Endometrium (tissue), 2 donors: ENCODE measurements around the gene EFCAB7.
"Not testable (repeated sequence)": the region's sequence is repeated elsewhere in the genome, so short reads cannot be mapped to it uniquely, and the experiment has no call there.

Source experiments
- FAIRE-seq: peaks from 2 replicates; lab custom pipeline; 2012; peaks lifted over from hg19 to GRCh38; lab: Jason Lieb, UNC
- donor health status: control.
- donor health status: control.

EFCAB7 gene

DNA sequence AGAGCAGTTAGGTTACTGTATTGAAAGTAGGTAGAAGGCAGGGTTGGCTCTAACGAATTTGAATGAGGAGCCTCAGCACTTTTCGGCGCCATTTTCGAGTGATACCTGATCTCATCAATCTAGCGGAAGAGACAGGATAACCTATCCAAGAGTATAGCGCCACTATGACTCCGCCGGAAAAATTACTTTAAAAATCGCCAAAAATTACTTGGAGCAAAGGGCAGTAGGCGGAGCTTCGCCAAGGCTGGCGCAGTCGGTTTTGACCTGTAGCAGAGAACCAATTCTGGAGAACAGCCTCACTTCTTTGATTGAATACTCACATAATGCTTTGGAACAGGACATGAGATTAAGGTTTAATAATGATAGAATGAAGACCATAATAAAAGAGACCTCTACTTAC lies 25.6 kb downstream of the EFCAB7 start:
- no peak for FAIRE-seq

DNA sequence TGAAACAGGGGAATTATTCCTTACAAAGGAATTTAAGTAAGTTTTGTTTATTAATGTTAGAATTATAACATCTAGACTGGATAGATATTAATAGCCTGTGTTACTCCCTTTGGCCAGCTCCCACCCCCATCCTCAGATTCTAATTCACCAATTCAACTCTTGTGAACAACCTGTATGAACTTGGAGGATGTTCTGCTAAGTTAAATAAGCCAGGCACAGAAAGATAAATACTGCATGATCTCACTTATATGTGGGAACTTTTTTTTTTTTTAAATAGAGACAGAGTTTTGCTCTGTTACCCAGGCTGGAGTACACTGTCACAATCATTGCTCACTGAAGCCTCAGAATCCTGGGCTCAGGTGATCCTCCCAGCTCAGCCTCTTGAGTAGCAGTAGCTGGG lies 32.2 kb downstream of the EFCAB7 start:
- no peak for FAIRE-seq

DNA sequence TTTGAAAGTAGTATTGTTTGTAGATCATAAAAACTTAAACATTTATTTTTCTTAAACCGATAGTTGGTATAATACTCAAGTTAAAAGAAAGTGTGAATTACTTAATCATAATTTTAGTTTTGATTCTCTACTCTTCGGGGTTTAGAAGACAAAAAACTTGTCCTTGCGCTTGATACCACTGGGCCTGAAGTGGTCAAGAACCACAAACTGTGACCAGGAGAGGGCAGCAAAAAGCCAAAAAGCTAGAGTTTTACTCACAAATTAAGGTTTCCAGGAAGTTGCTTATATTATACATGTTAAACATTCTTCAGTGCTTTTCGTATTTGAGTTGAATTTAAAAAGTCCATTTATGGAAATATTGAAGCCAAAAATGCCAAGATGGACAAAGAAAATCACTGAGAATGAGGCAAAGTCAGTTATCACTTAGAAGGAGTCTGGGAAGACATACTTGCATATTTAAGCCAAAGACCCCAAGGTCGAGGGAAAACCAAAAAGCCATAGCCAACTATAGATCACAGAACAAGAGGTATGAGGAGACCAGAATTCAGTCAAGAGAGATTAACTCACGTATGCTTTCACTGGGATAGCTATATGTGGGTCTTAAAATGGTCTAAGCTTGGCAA lies 34.2 kb downstream of the EFCAB7 start:
- peak; percentile 12 for FAIRE-seq

DNA sequence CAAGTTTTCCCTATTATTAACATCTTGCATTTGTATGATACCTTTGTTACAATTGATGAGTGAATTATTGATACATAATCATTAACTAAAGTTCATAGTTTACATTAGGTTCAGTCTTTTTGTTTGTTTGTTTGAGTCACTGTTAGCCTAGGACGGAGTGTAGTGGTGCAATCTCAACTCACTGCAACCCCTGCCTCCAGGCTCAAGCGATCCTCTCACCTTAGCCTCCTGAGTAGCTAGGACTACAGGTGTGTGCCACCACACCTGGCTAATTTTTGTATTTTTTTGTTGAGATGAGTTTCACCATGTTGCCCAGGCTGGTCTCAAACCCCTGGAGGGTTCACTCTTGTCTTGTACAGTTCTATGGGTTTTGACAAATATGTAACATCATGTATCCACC lies 36.0 kb downstream of the EFCAB7 start:
- FAIRE-seq: no peak

DNA sequence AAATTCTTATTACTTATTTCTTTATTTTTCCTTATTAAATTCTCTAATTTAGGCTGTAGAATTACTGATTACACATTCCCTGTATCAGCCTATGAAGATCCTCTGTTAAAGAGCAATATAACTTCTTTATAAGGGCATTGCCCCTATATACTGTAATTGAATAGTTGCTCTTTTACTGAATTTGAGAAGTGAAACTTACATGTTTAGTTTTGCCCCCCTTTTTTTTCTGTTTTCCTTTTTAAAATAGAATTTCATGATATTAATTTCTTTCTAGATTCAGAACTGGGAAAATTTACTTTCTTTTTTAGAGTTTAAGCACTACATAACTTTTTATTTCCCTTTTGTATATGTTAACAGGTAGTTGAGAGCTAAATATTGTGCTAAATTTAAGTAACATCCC lies 40.4 kb downstream of the EFCAB7 start:
- no peak for FAIRE-seq

DNA sequence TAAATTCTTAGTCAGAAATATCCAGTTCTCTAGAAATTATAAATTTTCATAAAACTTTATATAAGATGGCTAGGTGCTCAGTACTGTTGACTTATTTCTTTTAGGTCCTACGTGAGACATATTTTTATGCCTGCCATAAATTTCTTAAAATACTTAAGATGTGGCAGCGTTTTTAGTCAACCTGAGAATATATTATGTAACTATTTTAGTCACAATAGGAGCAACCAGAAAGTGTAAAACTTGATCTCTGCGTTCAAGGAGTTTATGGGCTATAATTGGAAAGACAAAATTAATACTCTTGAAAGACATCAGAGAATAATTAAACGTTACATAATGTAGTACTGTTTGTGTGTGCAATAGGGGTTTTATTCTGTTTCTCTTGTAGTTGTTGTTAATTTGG lies 45.7 kb downstream of the EFCAB7 start:
- FAIRE-seq: no peak

DNA sequence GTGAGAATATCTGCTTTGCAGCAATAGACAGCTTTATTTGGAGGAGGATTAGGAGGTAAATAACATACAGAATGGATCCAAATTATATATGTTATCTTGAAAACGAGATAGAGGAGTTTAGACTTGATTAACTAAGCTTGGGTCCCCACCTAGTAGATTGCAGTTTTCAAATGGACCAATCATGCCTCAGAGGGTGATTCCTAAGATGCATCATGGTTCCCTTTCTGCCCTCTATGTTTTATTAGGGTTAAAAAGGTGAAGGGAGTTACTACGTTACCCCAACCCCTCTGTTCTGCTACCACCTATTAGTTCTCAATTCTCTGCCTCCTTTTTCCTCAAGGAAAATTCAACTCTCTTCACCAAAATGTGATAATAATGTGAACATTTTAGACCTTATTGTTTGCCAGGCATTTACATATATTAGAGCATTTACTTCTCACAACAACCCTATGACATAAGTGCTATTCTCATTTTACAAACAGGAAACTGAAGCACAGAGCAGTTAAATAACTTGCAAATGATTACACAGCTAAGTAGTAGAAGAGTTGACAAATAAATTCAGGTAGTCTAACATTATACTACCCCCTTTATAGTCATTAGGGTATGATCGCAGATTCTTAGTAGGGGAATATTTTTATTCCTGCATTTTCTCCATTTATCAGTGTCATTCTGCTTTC lies 46.5 kb downstream of the EFCAB7 start:
- FAIRE-seq: no peak

DNA sequence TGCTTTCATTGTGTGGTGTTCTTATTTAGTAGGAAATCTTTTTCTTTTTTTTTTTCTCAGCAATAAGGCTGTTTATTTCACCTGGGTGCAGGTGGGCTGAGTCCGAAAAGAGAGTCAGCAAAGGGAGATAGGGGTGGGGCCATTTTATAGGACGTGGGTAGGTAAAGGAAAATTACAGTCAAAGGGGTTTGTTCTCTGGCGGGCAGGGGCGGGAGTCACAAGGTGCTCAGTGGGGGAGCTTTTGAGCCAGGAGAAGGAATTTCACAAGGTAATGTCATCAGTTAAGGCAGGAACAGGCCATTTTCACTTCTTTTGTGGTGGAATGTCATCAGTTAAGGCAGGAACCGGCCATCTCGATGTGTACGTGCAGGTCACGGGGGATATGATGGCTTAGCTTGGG lies 49.4 kb downstream of the EFCAB7 start:
- FAIRE-seq: not testable (repeated sequence)

DNA sequence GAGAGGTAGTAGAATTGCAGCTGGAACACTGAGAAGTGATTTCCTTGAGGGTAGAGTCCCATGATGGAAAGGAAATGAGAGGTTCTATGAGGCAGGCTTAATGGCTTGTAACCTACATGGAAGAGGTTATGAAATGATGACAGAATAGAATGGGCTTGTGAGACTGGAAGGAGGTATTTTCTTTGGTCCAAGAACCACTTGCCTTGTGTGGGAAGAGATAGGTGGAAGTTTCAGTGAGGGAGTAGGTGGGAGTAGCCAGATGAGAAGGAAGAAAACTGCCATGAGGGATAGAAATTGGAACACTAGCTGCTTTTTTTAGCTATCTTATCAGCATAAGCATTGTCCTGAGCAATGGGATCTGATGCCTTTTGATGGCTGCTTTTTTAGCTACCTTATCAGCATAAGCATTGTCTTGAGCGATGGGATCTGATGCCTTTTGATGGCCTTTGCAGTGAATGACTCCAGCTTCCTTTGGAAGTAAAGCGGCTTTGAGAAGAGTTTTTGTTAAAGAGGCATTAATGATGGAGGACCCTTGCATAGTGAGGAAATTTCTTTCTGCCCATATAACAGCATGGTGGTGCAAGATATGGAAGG lies 51.0 kb downstream of the EFCAB7 start:
- not testable (repeated sequence) for FAIRE-seq

DNA sequence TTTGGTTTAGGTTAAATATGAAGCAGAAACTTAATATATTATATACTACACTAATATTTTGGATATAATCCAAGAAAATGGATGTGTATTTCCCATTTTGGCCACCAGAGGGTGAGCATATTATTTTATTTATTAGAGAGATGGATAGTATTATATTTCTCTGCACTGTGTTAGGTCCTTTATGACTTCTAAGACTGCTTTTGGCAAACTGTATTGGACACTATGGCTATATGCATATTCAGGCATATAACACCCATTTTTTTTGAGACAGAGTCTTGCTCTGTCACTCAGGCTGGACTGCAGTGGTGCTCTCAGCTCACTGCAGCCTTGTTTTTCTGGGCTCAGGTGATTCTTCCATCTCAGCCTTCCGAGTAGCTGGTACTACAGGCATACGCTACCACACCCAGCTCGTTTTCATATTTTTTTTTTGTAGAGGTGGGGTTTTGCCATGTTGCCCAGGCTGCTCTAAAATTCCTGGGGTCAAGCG lies 52.1 kb downstream of the EFCAB7 start:
- FAIRE-seq: no peak

DNA sequence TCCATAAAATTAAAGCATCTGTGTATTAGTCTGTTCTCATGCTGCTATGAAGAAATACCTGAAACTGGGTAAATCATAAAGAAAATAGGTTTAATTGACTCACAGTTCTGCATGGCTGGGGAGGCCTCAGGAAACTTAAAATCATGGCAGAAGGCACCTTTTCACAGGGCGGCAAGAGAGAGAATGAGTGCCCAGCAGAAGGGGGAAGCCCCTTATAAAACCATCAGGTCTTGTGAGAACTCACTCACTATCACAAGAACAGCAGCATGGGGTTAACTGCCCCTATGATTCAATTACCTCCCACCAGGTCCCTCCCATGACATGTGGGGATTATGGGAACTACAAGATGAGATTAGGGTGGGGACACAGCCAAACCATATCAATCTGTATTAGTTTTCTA lies 63.0 kb downstream of the EFCAB7 start:
- not testable (repeated sequence) for FAIRE-seq

DNA sequence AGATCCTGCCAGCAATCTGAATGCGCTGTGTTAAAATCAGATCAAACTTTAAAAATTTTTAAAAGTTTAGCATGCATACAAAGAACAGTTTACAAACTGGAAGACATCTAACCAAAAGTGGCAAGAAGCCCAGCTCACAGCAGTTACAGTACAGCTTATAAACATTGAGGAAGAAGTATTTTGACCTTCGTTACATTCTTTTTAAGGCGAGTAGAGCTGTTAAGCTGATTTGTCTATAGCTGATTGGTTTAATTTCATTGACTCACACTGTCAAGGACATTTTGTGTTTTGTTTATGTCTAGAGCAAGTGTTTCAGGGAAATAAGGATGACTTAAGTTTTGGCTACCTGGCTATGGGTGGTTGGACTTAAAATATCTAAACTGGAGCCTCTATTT lies 66.8 kb downstream of the EFCAB7 start:
- no peak for FAIRE-seq

DNA sequence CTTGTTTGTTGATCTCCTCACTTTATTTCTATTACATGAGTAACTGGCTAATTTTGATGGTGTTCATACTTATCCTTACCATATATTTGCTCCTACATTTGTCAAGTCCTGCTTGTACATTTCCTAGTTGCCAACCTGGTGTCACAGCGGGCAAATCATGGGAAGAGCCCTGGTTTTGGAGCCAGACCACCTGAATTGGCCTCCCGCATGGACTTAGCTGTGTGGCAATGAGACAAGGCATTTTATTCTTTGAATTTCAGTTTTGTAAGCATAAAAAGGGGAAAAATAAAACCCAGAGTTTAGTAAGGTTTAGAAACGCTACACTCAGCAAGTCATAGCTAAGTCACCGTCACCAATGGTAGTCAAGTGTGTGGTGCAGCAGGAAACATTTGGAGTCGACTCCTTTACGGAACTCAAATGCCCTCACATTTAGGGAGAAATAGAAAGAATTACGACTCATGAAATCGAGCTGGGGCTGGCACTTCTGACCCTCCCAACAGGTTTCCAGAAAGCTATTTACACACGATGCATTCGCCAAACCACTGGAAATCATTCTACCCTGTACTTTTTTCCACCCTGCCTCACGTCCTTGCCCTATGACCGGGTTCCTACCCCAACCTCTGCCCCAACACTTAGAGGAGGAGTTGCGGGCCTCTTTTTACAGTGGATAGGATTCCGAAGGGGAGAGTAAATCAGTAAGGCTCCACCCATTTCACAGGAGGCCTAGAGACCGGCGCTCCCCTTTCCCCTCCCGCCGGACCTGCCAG lies 69.4 kb downstream of the EFCAB7 start:
- no peak for FAIRE-seq

DNA sequence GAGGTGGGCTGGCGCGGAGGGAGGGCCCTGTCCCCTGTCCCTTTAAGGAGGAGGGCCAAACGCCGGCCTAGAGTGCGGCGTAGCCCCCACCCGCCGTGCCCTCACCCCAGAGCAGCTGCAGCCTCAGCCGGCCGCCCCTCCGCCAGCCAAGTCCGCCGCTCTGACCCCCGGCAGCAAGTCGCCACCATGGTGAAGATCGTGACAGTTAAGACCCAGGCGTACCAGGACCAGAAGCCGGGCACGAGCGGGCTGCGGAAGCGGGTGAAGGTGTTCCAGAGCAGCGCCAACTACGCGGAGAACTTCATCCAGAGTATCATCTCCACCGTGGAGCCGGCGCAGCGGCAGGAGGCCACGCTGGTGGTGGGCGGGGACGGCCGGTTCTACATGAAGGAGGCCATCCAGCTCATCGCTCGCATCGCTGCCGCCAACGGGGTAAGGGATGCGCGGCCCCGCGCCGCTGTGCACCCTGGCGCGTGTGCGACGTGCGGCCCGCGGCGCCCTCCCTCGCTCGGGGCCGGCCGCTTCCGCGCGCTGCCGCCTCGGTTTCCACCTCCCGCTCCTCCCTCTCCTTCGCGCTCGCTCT lies 70.1 kb downstream of the EFCAB7 start, which contains the start of gene PGM1:
PGM1 (plus strand) TSS at position 109 of the 583 bp plus-strand sequence; CDS start at position 187, 78 bp downstream.
- no peak for FAIRE-seq

DNA sequence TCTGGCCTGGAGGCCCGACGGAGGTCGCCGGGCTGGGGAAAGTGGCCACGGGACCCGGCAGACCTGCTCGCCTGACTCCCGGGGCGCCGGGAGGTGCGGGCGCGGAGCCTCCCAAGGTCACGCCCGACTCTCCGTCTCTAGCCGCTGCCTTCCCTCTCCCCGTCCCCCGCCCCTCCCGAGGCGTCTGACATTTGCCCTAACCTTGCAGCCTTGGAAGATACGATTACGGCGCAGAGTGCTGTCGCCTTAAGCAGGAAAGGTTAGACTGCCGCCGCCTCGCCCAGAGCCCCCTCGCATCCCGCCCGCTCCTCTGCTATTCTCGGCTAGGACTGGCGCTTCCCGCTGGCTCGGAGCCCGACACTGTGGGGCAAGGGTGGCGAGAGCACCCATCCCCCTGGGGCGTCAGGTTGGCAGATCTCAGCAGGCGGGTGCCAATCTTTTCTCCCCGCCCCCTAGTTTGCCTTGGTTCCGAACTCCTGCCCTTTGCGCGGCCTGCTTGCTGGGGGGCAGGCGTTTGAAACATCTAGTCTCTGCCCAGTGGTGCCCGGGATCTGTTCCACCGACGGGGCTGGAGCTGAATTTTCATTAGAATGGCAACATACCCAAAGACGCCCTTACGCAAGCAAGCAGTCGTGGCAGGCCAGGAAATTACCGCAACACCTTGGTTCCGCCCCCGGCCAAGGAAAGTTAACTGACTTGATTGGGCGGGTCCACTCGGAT lies 70.7 kb downstream of the EFCAB7 start:
- no peak for FAIRE-seq

DNA sequence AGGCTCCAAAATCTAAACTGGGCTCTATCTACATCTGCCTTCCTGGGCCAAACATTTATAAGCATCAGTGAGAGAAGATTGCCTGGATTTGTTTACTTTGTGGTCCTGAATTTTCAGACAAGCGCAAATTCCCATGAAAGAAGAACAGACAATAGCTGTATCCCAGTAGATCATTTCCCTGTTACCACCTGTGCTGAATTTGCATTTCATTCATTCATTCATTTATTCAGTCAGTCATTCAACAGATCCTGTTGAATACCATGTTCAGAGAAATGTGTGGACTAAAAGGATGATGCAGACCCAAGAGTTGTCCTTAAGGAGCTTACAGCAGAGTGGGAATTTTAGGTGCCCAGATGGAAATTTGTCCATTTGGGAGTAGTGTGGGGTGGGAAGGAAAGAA lies 72.1 kb downstream of the EFCAB7 start:
- FAIRE-seq: no peak

DNA sequence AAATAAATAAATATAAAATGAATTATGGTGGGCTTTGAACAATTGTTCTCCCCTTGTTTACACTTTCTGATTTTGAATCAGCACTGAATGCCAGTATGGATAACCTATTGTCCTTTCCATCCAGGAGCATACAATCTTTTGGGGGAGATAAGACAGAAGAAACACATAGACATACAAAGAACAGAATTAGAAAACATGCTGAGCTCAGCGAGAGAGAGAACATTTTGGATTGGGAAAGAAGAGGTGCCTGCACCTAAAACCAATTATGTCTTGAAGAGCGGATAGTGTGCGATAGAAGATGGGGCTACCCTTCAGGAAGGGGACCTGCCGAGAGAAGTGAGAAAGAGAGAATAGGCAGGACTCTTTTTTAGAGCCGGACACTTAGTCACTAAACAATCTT lies 76.5 kb downstream of the EFCAB7 start:
- FAIRE-seq: no peak

DNA sequence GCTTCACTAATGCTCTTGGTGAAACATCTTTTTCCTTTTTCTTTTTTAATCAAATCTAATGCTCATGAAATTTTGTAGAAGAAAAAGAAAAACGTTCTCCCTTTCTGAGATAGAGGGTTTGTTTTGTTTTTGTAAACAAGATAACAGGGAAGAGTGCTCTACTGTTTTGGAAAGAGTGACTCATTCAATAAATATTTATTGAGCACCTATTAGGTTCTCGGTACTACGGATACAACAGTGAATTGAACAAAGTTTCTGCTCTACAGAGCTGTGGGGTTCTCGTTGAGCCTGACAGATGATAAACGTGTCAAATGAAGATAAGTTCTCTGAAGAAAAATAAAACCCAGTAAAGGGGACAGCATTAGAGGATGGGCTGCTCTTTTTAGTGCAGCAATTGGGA lies 76.9 kb downstream of the EFCAB7 start:
- FAIRE-seq: no peak

DNA sequence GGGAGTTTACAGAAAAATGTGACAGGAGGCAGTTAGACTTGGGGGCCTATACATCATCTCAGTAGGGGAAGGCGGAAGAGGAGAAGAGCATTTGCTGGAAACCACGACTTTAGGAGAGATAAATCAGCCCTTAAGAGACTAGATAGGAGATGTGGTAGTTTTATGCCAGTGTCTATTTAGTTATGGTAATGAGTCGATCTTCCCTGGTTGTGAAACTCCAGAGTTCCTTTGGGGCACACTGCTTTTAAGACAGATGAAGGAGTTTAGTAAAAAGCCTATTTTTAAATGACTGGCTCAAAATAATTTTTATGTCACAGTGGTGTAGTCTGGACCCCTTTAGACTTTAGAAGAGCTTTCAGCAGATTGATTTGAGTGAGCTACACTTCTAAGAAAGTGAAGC lies 77.7 kb downstream of the EFCAB7 start:
- no peak for FAIRE-seq

DNA sequence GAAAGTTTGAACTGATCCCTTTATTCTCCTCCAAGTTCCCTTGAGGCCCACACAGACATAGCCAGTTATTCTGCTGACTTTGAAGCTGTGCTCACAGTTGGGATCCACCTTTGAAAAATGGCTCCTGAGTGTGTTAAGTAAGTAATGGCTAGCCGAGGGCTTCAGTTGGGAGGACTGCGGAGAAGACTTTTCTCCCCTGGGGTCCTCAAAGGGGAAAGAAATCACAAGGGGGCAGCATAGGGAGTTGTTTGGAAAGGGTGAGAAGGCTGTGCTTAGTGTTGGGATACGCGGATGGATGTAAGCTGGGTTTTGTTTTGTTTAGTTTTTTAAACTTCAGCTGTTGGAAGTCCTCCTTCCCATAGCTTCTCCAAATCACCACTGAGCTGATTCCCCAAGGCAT lies 78.1 kb downstream of the EFCAB7 start:
- FAIRE-seq: no peak

DNA sequence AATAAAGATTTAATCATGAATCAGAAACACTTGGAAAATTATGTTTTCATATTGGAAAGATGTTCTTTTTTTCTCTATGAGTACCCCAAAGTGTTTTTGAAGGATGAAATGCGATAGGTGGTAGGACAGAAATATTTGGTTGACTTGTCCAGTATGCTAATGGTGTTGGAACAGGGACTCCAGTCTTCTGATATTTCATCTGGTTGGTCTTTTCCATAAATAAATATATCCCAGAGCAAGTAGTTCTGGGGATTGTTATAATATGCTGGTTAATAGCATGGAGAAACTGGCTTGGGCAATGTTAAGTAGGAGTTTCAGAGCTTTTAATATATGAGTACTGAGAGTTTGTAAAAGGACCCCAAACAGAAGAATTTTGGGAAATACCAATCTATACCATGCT lies 78.6 kb downstream of the EFCAB7 start:
- no peak for FAIRE-seq

DNA sequence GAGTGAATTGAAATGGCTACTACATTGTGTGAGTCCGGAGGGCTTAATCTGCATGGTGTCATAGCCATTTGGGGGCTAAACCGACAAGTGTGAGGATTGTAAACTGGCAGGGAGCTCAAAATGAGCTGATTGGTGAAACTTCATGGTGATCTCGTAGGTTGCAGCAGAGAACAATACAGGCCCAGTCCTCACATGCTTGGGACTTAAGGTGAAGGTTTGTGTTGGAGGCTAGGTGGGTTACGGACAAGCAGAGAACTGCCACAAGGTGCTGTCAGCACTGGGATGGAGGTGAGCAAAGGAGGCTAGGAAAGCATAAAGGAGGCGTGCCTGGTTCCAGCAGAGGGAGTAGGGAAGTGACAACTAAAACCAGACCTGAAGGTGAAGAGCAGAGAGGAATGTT lies 79.3 kb downstream of the EFCAB7 start:
- no peak for FAIRE-seq
